HS-5 (cell line): ENCODE measurements around the gene DNAJC1.
A peak's percentile ranks its signal among the peaks of the same experiment; 100 is the strongest.
"Not testable (repeated sequence)": the region's sequence is repeated elsewhere in the genome, so short reads cannot be mapped to it uniquely, and the experiment has no call there.

Experiments used
- DNase-seq: peaks from one replicate; pipeline ENCODE4 v3.0.0-alpha.2; 2012; ENCODE audit warnings: low read depth

DNAJC1 gene

DNA sequence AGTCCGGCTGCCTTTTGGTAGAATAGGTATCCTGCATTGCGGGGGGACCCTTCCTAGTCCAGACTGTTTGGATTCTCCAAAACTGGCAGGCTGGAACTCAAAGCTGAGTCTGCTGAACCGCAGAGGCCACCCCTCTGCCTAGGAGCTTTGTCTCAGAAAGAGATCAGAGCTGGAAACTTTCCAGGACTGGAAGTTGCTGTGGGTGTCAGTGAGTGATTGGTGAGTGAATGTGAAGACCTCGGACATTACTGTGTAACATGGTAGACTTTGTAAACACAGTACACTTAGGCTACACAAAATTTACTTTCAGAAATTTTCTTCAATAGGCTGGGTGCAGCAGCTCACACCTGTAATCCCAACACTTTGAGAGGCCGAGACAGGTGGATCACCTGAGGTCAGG, 103.8 kb downstream of the DNAJC1 start:
- no peak for DNase-seq

DNA sequence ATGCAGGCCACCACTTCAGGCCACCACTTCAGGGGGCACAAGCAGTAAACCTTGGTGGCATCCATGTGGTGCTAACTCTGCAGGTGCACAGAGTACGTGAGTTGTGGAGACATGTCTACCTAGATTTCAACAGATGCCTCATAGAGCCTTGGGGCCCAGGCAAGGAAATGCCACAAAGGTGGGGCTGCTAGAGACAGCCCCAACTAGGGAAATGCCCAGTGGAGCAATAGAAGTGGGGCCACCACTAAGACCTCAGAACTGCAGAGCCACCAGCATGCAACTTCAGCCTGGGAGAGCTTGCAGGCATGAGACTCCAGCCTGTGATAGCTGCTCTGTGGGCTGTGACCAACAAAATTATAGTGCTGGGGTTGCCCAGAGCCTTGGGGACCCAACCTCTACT, 107.6 kb downstream of the DNAJC1 start:
- DNase-seq, result no peak

GRCh38 chr10:21894648-21895342, 108.7 kb downstream of the DNAJC1 start:
- DNase-seq, result no peak

DNA sequence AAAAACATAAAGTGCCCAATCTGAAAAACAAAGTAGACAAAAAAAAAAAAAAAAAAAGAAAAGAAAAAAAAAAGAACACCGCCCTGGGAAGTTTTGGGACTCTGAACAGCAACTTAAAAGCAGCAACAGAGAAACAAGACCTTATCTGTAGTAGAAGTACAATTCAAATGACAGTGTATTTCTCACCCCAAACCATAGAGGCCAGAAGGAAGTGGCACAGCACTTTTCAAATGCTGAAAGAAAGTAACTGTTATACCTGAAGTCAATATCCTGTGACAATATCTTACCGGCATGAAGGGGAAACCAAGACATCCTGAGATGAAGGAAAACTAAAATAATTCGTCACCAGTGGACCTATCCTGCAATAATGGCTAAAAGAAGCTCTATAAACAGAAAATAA, 112.1 kb downstream of the DNAJC1 start:
- DNase-seq, result no peak

DNA sequence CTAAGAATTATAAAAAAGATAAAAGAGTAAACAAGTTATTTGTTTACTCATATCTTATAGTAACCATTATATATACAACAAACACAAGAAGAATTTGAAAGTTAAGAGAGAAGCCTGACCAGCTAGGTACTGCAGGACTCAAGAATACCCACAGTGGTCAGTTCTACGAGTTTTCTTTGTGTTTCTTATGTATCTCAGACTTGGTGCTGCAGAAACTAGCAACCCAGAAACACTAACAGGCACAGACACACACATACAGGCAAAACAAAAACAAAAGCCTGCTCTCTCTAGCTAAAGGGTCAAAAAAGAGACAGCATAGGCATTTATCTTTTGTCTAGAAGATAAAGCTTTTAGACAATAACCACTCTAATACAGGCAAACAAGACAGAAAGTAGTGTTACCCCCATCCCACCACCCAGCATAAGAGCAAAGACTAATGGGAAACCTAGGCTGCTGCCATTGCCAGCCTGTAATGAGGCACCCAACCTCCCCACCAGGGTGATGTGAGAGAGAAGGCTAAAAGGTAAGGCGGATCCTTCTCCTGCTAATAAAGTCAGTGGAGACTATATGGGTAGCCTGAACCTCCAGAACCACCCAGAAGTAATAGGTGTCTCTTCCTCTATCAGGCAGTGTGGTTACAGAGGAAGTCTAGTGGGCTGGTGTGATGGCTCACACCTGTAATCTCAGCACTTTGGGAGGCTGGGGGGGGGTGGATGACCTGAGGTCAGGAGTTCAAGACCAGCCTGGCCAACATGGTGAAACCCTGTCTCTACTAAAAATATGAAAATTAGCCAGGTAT, 113.9 kb downstream of the DNAJC1 start:
- DNase-seq, result no peak

DNA sequence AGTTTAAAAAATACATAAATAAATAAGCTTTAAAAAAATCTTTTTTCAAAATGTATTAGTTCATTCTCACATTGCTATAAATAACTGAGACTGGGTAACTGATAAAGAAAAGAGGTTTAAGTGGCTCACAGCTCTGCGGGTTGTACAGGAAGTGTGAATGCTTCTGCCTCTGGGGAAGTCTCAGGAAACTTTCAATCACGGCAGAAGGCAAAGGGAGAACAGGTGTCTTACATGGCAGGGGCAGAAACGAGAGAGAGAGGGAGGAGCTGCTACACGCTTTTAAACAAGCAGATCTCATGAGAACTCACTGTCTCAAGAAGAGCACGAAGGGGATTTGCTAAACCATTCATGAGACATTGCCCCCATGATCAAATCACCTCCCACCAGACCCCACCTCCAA, 114.6 kb downstream of the DNAJC1 start:
- DNase-seq, result no peak

DNA sequence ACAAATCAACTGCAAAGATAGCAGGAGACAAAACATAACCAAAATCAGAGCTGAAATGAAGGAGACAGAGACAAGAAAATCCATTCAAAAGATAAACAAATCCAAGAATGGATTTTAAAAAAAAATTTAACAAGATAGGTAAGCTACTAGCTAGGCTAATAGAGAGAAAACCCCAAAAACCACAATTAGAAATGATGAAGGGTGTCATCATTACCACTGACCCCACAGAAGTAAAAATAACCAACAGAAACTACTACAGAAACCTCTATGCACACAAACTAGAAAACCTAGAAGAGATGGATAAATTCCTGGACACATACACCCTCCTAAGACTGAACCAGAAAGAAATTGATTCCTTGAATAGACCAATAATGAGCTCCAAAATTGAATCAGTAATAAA, 117.6 kb downstream of the DNAJC1 start:
- no peak for DNase-seq

DNA sequence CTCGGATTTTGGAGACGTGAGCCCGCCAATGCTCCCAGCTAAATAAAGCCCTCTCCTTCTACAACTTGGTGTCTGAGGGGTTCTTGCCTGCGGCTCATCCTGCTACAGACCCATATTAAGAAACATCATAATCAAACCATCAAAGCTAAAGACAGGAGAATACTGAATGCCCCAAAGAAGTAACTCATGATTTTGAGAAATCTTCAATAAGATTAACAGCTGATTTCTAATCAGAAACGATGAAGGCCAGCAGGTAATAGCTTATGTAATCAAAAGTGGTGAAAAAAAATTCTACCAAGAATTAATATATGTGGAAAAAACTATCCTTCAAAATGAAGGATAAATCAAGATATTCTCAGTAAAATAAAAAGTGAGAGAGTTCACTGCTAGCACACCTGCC, 130.3 kb downstream of the DNAJC1 start:
- no peak for DNase-seq

GRCh38 chr10:21872771-21873170, 130.8 kb downstream of the DNAJC1 start:
- not testable (repeated sequence) for DNase-seq

DNA sequence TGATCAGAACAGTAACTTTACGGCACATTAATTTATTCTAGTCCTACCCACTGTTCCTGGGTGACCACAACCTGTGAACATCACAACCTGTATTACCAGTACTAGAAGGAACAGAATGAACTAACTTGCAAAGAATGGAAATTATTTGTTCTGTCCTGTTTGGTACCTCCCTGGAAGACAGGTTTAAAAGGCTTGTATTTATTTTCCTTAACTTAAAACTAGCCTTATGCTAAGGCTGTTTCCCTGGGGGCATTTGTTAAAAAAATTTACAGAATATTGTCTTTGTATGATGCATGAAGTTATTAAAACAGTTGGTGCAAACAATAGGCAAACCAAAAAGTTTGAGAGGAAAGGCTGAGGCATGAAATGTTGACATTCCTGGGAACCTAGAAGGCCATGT, 132.7 kb downstream of the DNAJC1 start:
- DNase-seq, result no peak

DNA sequence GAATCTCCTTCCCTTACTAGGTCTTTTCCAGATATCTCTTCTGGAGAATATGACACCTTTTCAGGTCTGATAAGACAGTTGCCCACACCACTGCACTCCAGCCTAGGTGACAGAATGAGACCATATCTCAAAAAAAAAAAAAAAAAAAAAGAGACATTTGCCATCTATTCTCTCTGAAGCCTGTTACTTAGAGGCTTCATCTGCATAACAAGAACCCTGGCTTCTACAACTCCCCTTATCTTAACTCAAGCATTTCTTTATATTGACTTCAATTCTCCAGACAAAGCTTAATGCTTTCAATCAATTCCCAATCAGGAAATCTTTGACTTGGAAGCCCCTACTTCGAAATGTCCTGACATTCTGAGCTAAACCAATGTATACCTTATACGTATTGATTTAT, 134.4 kb downstream of the DNAJC1 start:
- not testable (repeated sequence) for DNase-seq

DNA sequence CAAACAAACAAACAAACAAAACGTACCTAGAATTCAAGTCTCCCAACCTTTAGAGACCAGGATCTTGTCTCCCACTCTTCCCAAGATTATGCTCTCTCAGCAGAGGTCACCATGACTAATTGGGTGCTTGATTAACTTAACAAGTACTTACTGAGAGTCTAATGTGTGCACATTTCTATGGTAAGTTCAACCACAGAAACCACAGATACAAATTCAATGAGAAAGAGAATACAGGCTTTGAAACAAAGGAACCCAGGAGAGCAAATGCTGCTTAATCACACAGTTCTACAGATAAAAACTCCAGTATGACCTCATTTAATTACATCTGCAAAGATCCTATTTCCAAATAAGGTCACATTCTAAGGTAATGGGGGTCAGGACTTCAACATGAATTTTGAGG, 142.8 kb downstream of the DNAJC1 start:
- no peak for DNase-seq

GRCh38 chr10:21858455-21858854, 145.1 kb downstream of the DNAJC1 start:
- DNase-seq, result no peak

DNA sequence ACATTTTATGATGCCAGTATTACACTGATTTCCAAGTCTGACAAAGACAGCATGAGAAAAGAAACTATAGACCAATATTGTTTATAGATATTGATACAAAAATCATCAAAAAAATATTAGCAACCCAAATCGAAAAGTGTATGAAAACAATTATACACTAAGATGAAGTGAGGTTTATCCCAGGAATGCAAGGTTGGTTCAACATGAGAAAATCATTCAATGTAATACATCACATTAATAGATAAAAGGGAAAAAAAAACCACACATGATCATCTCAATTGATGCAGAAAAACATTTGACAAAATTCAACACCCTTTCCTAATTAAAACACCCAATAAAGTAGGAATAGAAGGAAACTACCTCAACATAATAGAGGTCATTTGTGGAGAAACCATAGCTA, 153.9 kb downstream of the DNAJC1 start:
- no peak for DNase-seq

DNA sequence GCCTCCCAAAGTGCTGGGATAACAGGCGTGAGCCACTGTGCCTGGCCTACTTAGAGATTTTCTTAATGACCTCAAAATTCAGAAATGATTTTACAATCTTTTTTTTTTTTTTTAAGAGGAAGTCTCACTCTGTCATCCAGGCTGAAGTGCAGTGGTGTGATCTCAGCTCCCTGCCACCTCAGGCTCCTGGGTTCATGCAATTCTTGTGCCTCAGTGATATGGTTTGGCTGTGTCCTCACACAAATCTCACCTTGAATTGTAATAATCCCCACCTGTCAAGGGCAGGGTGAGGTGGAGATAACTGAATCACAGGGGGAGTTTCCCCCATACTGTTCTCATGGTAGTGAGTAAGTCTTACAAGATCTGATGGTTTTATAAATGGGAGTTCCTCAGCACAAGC, 159.9 kb downstream of the DNAJC1 start:
- no peak for DNase-seq

GRCh38 chr10:21841273-21841672, 162.3 kb downstream of the DNAJC1 start:
- DNase-seq, result not testable (repeated sequence)

- not testable (repeated sequence) for DNase-seq
These were observed 166.0 kb downstream of the DNAJC1 start for GRCh38 chr10:21837487-21837886.

GRCh38 chr10:21834574-21834973, 169.0 kb downstream of the DNAJC1 start:
- DNase-seq, result not testable (repeated sequence)

DNA sequence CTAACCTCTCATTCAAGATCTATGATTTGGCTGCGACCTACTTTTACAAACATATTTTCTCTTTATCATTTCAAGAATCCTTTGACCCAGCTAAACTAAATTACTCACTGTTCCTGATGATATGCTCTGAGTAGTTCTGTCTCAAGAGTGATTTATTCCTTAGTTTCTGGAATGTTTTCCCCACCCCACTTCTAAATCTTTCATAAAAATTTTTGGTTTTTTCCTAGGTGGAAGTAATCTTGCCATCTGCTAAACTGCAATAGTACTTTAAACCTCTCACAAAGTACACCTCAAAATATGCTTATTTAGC, 170.8 kb downstream of the DNAJC1 start:
- DNase-seq, result no peak

DNA sequence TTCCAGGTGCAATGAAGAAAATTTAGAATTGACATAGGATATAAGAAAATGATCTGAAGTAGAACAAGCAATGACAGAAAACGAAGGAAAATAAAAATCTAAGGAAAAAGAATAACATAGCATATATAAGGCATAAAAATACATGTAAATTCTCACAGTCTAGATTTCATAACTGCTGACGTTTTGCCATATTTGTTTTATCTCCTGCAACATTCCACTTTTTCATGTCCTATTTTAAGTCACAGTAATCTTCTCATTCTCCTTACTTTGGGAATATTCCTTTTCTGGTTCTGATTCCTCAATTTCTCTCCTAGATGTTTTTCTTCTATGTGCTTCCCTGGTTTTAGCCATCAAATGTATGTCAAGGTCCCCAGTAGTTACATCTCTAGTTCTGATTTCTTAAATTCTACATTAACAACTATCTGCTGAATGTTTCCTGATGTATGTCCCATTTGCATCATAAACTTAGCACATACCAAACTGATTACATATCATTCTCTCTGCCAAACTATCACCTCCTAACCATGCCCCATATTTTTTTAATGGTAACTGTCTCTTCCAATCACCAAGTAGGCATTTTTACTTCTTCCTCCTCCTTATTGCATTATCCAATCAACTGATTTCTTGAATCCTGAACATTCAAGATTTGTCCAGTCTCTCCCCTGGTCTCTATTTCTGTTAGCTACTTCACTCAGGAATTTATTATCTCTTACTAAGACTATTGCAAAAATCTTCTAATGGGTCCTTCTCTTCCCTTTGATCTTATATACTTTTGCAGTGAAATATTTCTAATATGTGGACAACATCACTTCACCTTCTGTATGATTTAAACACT, 171.3 kb downstream of the DNAJC1 start:
- DNase-seq, result peak; percentile 22

GRCh38 chr10:21830037-21830436, 173.5 kb downstream of the DNAJC1 start:
- DNase-seq, result no peak

GRCh38 chr10:21827308-21827707, 176.2 kb downstream of the DNAJC1 start:
- DNase-seq, result no peak

DNA sequence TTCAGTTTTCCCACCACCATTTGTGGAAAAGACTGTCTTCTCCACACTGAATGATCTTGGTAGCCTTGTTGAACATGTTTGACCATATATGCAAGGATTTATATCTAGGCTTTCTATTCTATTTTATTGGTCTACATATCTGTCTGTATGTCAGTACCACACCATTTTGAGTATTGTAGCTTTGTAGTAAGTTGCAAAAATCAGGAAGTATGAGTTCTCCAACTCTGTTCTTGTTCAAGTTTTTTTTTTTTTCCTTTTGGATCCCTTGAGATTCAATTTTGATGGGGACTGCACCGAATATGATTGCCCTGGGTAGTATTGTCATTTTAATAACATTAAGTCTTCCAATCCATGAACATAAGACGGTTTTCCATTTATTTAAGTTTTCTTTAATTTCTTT, 176.8 kb downstream of the DNAJC1 start:
- DNase-seq, result no peak
